Left colon (tissue), 2 donors: ENCODE data around the gene HMGN4. TPM values are rescaled to one million over a fixed set of nuclear protein-coding genes. Genes with fewer than 3 reads are reported as not detected.
"Not testable (repeated sequence)": the region's sequence is repeated elsewhere in the genome, so short reads cannot be mapped to it uniquely, and the experiment has no call there.

Source experiments
- ATAC-seq: fragments of 200-7000 bp; cut with Tn5 transposase; one replicate; pipeline ENCODE4 v1.9.1; 2020; ENCODE audit warnings: mild to moderate bottlenecking, moderate library complexity
- DNase-seq, 2 donors: peaks; one replicate each; pipeline ENCODE4 v3.0.0-alpha.2; 2020
- intact Hi-C, 2 donors: fragments of 100-400 bp; cut with DNase I in 1 of 2; cut with micrococcal nuclease in 1 of 2; formaldehyde crosslinking; loops; one replicate each; pipeline versions ENCODE4 v1.11.2 to v1.14.0; 2022; cut with DNase I, micrococcal nuclease
- long read RNA-seq: library from polyadenylated mRNA; unstranded; transcript quantifications from one replicate; pipeline ENCODE4 v2.0.0, GENCODE V29; 2021
- total RNA-seq, 2 donors: library from RNA; stranded (reverse); fragmentation: NEBNext Ultra II Directional; extraction: Animal tissue kit (Norgen Biotek cat#: 25700); gene quantifications; one replicate each; pipeline ENCODE4 v1.2.1, GENCODE V29; 2021
- donor health status: DM: no; HTN: no; CAD: no.
- donor health status: DM: yes; HTN: yes; CAD: no.

HMGN4 gene
- total RNA-seq = 10 to 100 TPM; 54.9 to 55.7 TPM
- long read RNA-seq, transcript HMGN4-201 (2 exons, 1,225 nt) = major isoform, 66 of 80 reads
- long read RNA-seq, partial matches to known transcripts = 5 of 80 reads
- long read RNA-seq, other reads (novel, unspliced or antisense) = 9 of 80 reads

GRCh38 chr6:26537846-26538571 is at the start of gene HMGN4:
HMGN4 (plus strand) TSS chr6:26538366; CDS start chr6:26545207, 6,841 bp downstream.
- peak; percentile 84 to 86 for DNase-seq
- peak; percentile 91 for ATAC-seq
- intact Hi-C loops = no loop called here

- DNase-seq (no peak), ATAC-seq (peak; percentile 80)
- intact Hi-C loops = no loop called here
Measured at GRCh38 chr6:26489996-26490964, 47.9 kb upstream of the HMGN4 start.

- no peak for DNase-seq
Measured at GRCh38 chr6:26491604-26492003, 46.6 kb upstream of the HMGN4 start.

GRCh38 chr6:26493258-26493657 is 44.9 kb upstream of the HMGN4 start:
- ATAC-seq (no peak), DNase-seq (no peak)
- intact Hi-C loops = no loop called here

More at GRCh38 chr6:26491604-26492003, 46.6 kb upstream of the HMGN4 start:
- no peak for ATAC-seq
- intact Hi-C loops = no loop called here

- ATAC-seq (no peak), DNase-seq (no peak)
- intact Hi-C loops = no loop called here
Measured at GRCh38 chr6:26494117-26494516, 44.0 kb upstream of the HMGN4 start.

- intact Hi-C loops = no loop called here
- DNase-seq = no peak
- ATAC-seq = no peak
Measured at GRCh38 chr6:26495281-26495680, 42.9 kb upstream of the HMGN4 start.

GRCh38 chr6:26497610-26498009 is 40.6 kb upstream of the HMGN4 start:
- ATAC-seq (no peak), DNase-seq (no peak)
- intact Hi-C loops = no loop called here

- DNase-seq = no peak
Measured at GRCh38 chr6:26500102-26500501, 38.1 kb upstream of the HMGN4 start, which contains the start of gene BTN1A1. BTN1A1 (plus strand) TSS chr6:26500303; CDS start chr6:26501287, 984 bp downstream.

GRCh38 chr6:26501482-26501986 is 36.6 kb upstream of the HMGN4 start:
- ATAC-seq (peak; percentile 56), DNase-seq (peak; percentile 29 to 51)
- intact Hi-C loops = no loop called here

More at GRCh38 chr6:26500102-26500501, 38.1 kb upstream of the HMGN4 start, which contains the start of gene BTN1A1:
- intact Hi-C loops = no loop called here
- no peak for ATAC-seq

GRCh38 chr6:26502165-26502564 is 36.0 kb upstream of the HMGN4 start:
- no peak for DNase-seq

GRCh38 chr6:26502626-26503025 is 35.5 kb upstream of the HMGN4 start:
- DNase-seq = no peak
- intact Hi-C loops = no loop called here
- ATAC-seq = no peak

More at GRCh38 chr6:26502165-26502564, 36.0 kb upstream of the HMGN4 start:
- intact Hi-C loops = no loop called here
- peak; percentile 49 for ATAC-seq

- ATAC-seq = no peak
- intact Hi-C loops = no loop called here
- no peak for DNase-seq
Measured at GRCh38 chr6:26507658-26508057, 30.5 kb upstream of the HMGN4 start.

- intact Hi-C loops, DNase-seq, ATAC-seq: not testable (repeated sequence)
Measured at GRCh38 chr6:26511033-26511432, 27.1 kb upstream of the HMGN4 start.

GRCh38 chr6:26514984-26515383 is 23.2 kb upstream of the HMGN4 start:
- ATAC-seq (no peak), DNase-seq (no peak)
- intact Hi-C loops = no loop called here

- intact Hi-C loops = no loop called here
- no peak for ATAC-seq
- no peak for DNase-seq
Measured at GRCh38 chr6:26516481-26517427, 21.4 kb upstream of the HMGN4 start.

- ATAC-seq (no peak), DNase-seq (no peak)
- intact Hi-C loops = no loop called here
Measured at GRCh38 chr6:26519359-26519758, 18.8 kb upstream of the HMGN4 start.

- intact Hi-C loops = no loop called here
- ATAC-seq = peak; percentile 30
- DNase-seq = peak in 1 of 2 donors; percentile 67
Measured at GRCh38 chr6:26520237-26520849, 17.8 kb upstream of the HMGN4 start.
